ENCODE measurements around the gene MEGF6. TPM values are rescaled to one million over a fixed set of nuclear protein-coding genes. Genes with fewer than 3 reads are reported as not detected.

Gene MEGF6
- total RNA-seq, 1 experiment from 2014 or later, result 32.4 TPM

- TF ChIP-seq, protein P1, sequence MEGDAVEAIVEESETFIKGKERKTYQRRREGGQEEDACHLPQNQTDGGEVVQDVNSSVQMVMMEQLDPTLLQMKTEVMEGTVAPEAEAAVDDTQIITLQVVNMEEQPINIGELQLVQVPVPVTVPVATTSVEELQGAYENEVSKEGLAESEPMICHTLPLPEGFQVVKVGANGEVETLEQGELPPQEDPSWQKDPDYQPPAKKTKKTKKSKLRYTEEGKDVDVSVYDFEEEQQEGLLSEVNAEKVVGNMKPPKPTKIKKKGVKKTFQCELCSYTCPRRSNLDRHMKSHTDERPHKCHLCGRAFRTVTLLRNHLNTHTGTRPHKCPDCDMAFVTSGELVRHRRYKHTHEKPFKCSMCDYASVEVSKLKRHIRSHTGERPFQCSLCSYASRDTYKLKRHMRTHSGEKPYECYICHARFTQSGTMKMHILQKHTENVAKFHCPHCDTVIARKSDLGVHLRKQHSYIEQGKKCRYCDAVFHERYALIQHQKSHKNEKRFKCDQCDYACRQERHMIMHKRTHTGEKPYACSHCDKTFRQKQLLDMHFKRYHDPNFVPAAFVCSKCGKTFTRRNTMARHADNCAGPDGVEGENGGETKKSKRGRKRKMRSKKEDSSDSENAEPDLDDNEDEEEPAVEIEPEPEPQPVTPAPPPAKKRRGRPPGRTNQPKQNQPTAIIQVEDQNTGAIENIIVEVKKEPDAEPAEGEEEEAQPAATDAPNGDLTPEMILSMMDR (IDR thresholded peaks at IDR 0.05; ENCODE audit: unreplicated experiment), result no peak
Measured at GRCh38 chr1:3463013-3463385, 148.3 kb downstream of the MEGF6 start.

GRCh38 chr1:3462356-3463012, 148.8 kb downstream of the MEGF6 start:
- Mint-ChIP-seq H3K4me1 (ENCODE audit: low read depth, unreplicated experiment) (peaks cover 32% of the 10 kb centered on the region), H3K9me3 (ENCODE audit: low read depth, unreplicated experiment) (no peaks in the 10 kb centered on the region), H3K27me3 (ENCODE audit: unreplicated experiment) (no peaks in the 10 kb centered on the region), H3K36me3 (ENCODE audit: insufficient read depth, unreplicated experiment) (peaks cover 24% of the 10 kb centered on the region), H3K4me3 (ENCODE audit: low read depth, unreplicated experiment) (no peak overlapping the region), H3K27ac (ENCODE audit: unreplicated experiment) (no peak overlapping the region)
- TF ChIP-seq, protein P1 (IDR thresholded peaks at IDR 0.05; ENCODE audit: unreplicated experiment), result no peak
- BruUV-seq (replicated peaks), result no TSS peak
- intact Hi-C loops (cut with micrococcal nuclease; ENCODE audit: unreplicated experiment), result no loop called here
- DNase-seq, result no peak
- CTCF ChIA-PET, result no interaction called here

More at GRCh38 chr1:3463013-3463385, 148.3 kb downstream of the MEGF6 start:
- intact Hi-C loops (cut with micrococcal nuclease; ENCODE audit: unreplicated experiment), result no loop called here
- CTCF ChIA-PET, result no interaction called here
- no peak for DNase-seq
- no peaks in the 10 kb centered on the region for H3K27me3 Mint-ChIP-seq (ENCODE audit: unreplicated experiment)
- peaks cover 21% of the 10 kb centered on the region for H3K36me3 Mint-ChIP-seq (ENCODE audit: insufficient read depth, unreplicated experiment)
- H3K4me3 Mint-ChIP-seq (ENCODE audit: low read depth, unreplicated experiment), result no peak overlapping the region
- H3K27ac Mint-ChIP-seq (ENCODE audit: unreplicated experiment), result no peak overlapping the region
- no peaks in the 10 kb centered on the region for H3K9me3 Mint-ChIP-seq (ENCODE audit: low read depth, unreplicated experiment)
- BruUV-seq (replicated peaks), result no TSS peak
- peaks cover 30% of the 10 kb centered on the region for H3K4me1 Mint-ChIP-seq (ENCODE audit: low read depth, unreplicated experiment)

GRCh38 chr1:3461934-3462275, 149.4 kb downstream of the MEGF6 start:
- TF ChIP-seq, protein P1 (IDR thresholded peaks at IDR 0.05; ENCODE audit: unreplicated experiment), result no peak
- DNase-seq, result no peak
- H3K36me3 Mint-ChIP-seq (ENCODE audit: insufficient read depth, unreplicated experiment), result peaks cover 29% of the 10 kb centered on the region
- no TSS peak for BruUV-seq (replicated peaks)
- no peak overlapping the region for H3K4me3 Mint-ChIP-seq (ENCODE audit: low read depth, unreplicated experiment)
- no peaks in the 10 kb centered on the region for H3K27me3 Mint-ChIP-seq (ENCODE audit: unreplicated experiment)
- intact Hi-C loops (cut with micrococcal nuclease; ENCODE audit: unreplicated experiment), result no loop called here
- CTCF ChIA-PET, result no interaction called here
- no peak overlapping the region for H3K27ac Mint-ChIP-seq (ENCODE audit: unreplicated experiment)
- peaks cover 38% of the 10 kb centered on the region for H3K4me1 Mint-ChIP-seq (ENCODE audit: low read depth, unreplicated experiment)
- no peaks in the 10 kb centered on the region for H3K9me3 Mint-ChIP-seq (ENCODE audit: low read depth, unreplicated experiment)

- DNase-seq, result no peak
- H3K27me3 Mint-ChIP-seq (ENCODE audit: unreplicated experiment), result no peaks in the 10 kb centered on the region
- H3K36me3 Mint-ChIP-seq (ENCODE audit: insufficient read depth, unreplicated experiment), result peaks cover 29% of the 10 kb centered on the region
- intact Hi-C loops (cut with micrococcal nuclease; ENCODE audit: unreplicated experiment), result no loop called here
- H3K27ac Mint-ChIP-seq (ENCODE audit: unreplicated experiment), result no peak overlapping the region
- no TSS peak for BruUV-seq (replicated peaks)
- CTCF ChIA-PET, result interaction anchor here (1.0 kb wide), 1 partner anchor 9 kb away, joined by 4 read pairs; no protein-coding TSS in a partner anchor
- H3K4me3 Mint-ChIP-seq (ENCODE audit: low read depth, unreplicated experiment), result no peak overlapping the region
- no peaks in the 10 kb centered on the region for H3K9me3 Mint-ChIP-seq (ENCODE audit: low read depth, unreplicated experiment)
- TF ChIP-seq, protein P1 (IDR thresholded peaks at IDR 0.05; ENCODE audit: unreplicated experiment), result no peak
- peaks cover 39% of the 10 kb centered on the region for H3K4me1 Mint-ChIP-seq (ENCODE audit: low read depth, unreplicated experiment)
Measured at GRCh38 chr1:3461238-3461933, 149.9 kb downstream of the MEGF6 start.

Data from Calu3 (cell line).